Muscle of arm (tissue), 12 donors: ENCODE data around the gene GALNT15. TPM values are rescaled to one million over a fixed set of nuclear protein-coding genes. Genes with fewer than 3 reads are reported as not detected.

Experiments used
- DNase-seq: peaks from one replicate; pipeline ENCODE4 v3.0.0-alpha.2; 2013
- polyA plus RNA-seq, 12 donors: library from polyadenylated mRNA; unstranded; fragments of 120-200 nt; gene quantifications; one replicate each; pipeline ENCODE4 v1.2.1, GENCODE V29; 2013; ENCODE audit not compliant: insufficient read length in 12 of 12

GALNT15 gene
- polyA plus RNA-seq, 12 donors = 0.24 to 6.6 (median 1.3) TPM; not detected in 2

GRCh38 chr3:16186565-16186964 is 12.1 kb downstream of the GALNT15 start:
- no peak for DNase-seq

- no peak for DNase-seq
Observed at GRCh38 chr3:16187213-16187790, 12.8 kb downstream of the GALNT15 start.

GRCh38 chr3:16188071-16188470 is 13.6 kb downstream of the GALNT15 start:
- no peak for DNase-seq

DNA sequence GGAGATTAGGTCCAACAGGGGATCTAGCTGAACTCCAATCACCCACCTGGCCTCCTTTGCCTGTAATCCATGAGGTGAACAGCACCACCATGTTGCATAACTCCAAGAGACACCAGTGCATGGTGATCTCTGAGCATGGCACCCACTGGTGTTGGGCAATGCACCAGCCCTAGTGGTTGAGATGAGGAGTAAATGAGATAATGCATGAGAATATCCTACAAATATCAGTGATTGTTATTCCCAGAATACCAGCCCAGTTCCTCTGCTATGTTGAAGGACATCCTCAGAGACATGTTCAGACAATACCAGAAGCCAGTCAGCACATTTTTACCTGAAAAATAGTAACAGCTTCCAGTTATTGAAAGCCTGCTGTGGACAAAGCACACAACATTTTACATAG is 14.7 kb downstream of the GALNT15 start:
- DNase-seq = no peak

GRCh38 chr3:16190704-16191103 is 16.2 kb downstream of the GALNT15 start:
- no peak for DNase-seq

- DNase-seq = no peak
Observed at GRCh38 chr3:16191591-16191990, 17.1 kb downstream of the GALNT15 start.

GRCh38 chr3:16192176-16192811 is 17.8 kb downstream of the GALNT15 start:
- no peak for DNase-seq

GRCh38 chr3:16198427-16198826 is 23.9 kb downstream of the GALNT15 start:
- no peak for DNase-seq

DNA sequence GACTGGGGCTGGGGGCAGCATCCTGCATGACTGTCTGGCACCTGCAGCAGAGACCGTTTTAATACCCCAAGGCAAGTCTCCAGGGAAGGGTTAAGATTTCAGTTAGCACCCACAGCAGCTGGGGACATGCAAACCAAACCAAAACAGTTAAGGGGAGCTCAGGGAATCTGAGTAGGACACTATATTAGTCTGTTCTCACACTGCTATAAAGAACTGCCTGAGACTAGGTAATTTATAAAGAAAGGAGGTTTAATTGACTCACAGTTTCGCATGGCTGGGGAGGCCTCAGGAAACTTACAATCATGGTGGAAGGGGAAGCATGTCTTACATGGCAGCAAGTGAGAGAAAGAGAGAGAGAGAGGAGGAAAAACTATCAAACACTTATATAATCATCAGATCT is 25.3 kb downstream of the GALNT15 start:
- DNase-seq = no peak

GRCh38 chr3:16200411-16200810 is 25.9 kb downstream of the GALNT15 start:
- DNase-seq = no peak

DNA sequence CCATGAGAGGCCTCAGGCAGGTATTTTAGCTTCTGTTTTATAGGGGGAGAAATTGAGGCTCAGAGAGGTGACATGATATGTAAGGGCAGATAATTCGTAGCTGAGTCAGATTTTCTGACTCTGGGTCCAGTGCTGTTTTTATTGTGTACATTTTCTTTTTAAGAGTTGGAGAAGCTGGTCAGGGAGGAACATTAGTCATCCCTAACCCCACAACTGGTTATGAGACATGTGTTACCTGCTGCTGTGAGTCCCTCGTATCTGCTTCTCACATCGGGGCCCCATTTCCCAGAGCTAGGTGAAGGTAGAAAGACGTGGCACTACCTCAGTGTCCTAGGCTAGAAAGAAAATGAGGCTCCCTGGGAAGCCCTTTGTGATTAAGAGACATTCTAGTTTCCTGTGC is 28.6 kb downstream of the GALNT15 start:
- DNase-seq = no peak

DNA sequence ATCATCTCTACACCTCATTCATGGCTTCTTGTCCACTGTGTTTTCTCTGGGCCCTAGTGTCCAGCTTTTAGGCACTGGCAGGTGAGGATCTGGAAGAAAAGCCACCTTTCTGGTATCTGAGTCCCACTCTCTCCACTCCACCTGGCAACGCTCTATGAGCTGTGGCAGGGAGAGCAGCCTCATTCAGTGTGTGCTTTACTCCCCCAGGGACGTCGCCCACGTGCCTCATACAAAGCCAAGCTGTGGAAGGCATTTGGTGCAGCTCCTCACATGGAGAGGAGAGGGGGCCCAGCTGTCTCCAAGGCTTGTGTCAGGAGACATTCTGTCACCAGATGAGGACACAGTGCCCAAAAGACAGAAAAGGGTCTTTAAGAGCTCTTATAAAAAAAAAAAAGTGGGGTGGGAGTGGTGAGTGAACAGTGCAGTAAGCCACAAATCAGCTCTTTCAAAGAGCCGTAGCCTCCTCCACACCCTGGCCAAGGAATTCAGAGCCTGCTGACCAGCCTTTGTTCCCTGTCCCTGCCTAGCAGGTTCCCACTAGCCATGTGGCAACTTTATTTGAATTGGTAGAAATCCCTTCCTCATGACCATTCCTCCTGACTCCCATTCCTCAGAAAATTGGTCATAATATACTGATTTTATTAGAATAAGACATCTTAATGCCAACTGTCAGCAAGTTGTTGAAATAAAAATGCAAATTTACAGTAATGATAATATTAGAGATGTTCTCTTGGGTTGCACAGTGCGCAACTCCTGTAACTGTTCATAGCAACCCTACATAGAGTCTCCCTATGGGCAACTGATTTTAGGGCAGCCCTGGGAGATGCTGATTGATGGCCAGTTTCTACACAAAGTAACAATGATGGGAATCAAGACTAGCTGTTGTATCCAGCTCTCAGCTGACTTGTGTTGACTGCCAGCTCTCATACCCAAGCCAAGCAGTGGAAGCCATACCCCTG is 29.5 kb downstream of the GALNT15 start:
- DNase-seq = no peak

GRCh38 chr3:16204751-16205150 is 30.3 kb downstream of the GALNT15 start:
- no peak for DNase-seq

DNA sequence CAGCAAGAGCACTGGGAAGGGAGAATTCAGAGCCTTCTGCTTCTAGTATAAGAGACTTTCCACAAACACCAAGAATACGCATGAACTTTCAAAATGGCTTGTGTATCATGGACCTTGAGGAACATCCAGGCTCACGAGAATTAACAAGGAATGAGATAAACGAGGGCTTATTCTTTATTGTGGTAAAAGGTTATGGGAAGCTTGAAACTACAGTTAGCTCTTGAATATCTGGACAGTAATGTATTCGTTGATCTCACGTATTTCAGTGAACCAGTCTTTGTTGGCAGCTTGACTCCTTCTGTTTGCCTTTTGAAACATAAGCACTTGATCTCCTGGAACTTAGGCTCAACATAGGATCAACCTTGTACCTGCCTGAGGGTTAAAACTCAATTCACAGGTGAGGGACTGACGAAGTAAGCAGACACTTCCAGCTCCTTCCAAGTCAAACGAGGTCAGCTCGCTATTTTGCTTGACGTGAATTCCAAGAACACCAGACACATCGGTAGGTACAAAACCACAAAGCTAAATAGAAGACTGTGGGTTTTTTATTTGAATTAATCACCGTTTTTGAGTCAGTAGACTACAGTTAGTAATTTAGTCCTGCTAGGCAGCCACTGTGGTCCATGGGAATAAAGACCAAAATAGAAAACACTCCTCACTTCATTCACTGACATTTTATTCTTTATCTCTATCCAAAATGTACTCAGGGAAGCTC is 30.8 kb downstream of the GALNT15 start:
- DNase-seq = no peak

DNA sequence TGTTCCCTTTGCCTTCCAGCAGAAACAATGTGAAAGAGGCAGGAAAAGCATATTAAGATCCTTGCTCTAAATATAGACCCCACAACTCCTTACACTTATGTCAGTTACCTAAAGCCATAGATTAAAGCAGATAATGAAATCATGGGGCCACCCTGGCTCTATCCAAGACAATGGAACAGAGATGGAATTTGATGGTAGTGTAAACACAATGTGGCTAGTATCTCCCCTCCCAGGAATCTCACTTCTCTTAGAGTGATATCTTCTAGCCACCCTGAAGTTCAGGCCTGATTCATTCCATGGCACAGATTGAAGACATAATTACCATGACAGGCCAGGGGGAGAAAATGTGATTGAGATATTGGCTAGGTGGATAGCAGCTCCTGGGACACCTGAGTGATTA is 32.6 kb downstream of the GALNT15 start:
- no peak for DNase-seq

GRCh38 chr3:16211176-16211904 is 36.9 kb downstream of the GALNT15 start:
- DNase-seq = no peak

- DNase-seq = no peak
Observed at GRCh38 chr3:16214366-16214765, 39.9 kb downstream of the GALNT15 start.

GRCh38 chr3:16216373-16216935 is 42.0 kb downstream of the GALNT15 start:
- DNase-seq = no peak

- DNase-seq = no peak
Observed at GRCh38 chr3:16219777-16220176, 45.3 kb downstream of the GALNT15 start.

DNA sequence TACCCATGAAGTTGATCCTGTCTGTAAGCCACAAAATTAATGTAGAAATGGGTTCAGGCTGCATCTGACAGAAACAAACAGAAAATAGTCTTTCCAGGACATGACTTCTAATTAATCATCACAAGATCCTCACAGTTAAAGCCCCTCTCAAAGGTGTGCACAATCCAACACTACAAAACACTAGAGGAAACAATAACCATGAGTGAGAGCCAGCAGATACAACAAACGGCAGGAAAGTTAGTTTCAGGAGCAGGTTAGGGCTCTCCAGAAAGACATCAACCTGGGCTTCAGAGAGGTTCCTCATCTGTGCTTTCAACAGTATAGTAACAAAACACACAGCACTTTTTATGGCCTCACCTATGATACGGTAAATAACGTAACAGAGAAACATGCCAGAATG is 47.5 kb downstream of the GALNT15 start:
- DNase-seq = no peak

GRCh38 chr3:16222547-16222946 is 48.1 kb downstream of the GALNT15 start:
- DNase-seq = no peak
